Left hindlimb (tissue), 1 donor: ENCODE measurements around the gene TNNI2.

Experiments
- DNase-seq: peaks from one replicate; pipeline ENCODE4 v3.0.0-alpha.2; 2018

The TNNI2 gene

GRCh38 chr11:1822648-1823375 lies 16.0 kb upstream of the TNNI2 start:
- DNase-seq, result peak; percentile 12

DNA sequence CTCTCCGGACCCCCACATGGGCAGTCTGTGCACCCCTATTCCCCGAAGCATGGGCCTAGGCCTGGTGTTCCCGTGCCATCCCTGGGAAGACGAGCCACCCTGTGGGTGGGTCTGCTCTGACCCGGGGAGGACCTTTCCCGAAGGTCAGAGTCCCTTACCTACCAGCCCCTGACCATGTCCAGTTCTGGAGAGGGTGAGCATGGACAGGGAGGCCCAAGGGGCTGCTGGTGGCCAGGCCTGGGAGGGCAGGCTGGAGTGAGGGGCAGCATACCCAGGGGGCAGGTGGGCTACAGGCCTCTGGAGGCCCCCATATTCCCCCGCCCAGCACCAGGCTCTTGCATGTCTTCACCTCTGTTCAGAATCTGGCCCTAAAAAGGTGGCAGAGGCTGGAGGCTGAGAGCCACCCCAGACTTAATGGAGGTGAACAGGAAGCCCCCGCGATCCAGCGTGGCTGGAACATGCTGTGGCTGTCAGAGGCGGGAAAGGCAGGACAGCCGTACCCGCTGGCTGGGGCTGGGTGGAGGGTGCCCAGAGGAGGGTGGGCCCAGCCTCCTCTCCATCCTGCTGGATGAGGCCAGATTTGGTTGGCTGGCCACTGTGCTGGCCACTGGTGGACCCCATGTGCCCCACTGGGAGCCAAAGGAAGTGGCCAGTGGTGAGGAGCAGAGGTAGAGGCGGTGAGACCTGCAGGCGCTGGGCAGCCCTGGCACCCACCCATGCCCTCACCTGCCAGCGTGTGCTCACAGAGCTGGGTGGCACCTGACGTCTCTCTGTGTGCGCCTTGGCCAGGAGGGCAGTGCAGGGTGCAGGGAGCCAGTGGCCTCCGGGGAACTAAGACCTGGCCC lies 15.2 kb upstream of the TNNI2 start:
- DNase-seq, result peak; percentile 22

GRCh38 chr11:1824221-1825038 lies 14.4 kb upstream of the TNNI2 start:
- DNase-seq, result no peak

DNA sequence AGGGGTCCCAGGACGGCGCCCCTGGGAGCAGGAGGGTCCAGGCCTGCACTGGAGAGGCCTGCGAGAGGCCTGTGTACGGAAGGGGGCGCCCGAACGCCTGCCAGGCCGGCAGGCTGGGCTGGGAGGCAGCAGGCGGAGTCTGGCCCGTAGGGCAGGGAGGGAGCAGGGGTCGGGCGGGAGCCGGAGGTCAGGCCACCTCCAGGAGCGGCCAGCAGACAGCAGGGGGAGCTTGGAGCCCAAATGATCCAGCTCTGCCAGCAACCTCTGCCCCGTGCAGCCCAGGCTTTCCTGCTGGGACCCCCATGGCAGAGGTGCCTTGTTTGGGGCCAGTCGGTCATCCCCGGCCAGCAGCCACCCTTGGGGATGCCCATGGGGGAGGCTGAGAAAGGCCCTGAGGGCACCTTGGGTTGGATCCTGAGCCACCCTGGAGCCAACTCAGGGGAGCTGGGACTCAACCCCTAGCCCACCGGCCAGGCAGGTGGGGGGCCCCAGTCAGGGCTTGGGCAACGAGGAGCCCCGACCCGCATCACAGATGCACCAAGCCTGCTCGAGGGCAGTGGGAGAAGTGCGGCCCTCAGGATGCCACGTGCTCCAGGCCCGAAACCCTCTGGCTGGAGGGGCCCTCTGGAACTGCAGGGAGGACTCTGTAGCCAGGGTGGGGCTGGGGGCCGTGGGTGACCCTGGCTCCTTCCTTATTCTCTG lies 13.6 kb upstream of the TNNI2 start:
- peak; percentile 74 for DNase-seq

- DNase-seq, result peak; percentile 27
Measured at GRCh38 chr11:1825785-1826451, 12.9 kb upstream of the TNNI2 start.

DNA sequence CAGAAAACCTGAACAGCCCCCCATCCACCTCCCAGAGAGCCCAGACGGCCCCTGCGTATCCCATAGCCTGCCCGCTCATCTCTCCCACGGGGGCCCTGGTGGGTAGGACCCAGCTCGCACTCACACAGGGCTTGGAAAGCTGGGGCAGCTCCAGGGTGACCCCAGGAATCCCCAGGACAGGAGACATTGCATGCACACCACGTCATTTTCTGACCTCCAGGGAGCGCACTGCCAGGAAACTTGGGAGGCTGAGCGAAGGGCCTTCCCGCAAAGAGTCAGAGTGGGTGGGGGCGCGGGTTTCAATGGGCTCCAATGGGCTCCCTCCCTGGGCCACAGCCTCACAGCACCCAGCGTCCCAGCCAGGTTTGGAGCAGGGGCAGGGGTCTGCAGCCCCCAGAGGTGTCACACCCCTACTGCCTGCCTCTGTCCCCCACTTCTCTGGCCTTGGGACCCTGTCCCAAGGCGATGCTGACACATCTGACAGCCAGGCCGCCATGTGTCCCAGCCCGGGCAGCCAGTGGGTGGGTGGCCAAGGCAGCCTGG lies 12.2 kb upstream of the TNNI2 start:
- DNase-seq, result peak; percentile 82

- DNase-seq, result peak; percentile 93
Measured at GRCh38 chr11:1827095-1827813, 11.5 kb upstream of the TNNI2 start.

- peak; percentile 23 for DNase-seq
Measured at GRCh38 chr11:1827931-1828330, 10.8 kb upstream of the TNNI2 start.

- DNase-seq, result peak; percentile 26
Measured at GRCh38 chr11:1828542-1828941, 10.2 kb upstream of the TNNI2 start.

DNA sequence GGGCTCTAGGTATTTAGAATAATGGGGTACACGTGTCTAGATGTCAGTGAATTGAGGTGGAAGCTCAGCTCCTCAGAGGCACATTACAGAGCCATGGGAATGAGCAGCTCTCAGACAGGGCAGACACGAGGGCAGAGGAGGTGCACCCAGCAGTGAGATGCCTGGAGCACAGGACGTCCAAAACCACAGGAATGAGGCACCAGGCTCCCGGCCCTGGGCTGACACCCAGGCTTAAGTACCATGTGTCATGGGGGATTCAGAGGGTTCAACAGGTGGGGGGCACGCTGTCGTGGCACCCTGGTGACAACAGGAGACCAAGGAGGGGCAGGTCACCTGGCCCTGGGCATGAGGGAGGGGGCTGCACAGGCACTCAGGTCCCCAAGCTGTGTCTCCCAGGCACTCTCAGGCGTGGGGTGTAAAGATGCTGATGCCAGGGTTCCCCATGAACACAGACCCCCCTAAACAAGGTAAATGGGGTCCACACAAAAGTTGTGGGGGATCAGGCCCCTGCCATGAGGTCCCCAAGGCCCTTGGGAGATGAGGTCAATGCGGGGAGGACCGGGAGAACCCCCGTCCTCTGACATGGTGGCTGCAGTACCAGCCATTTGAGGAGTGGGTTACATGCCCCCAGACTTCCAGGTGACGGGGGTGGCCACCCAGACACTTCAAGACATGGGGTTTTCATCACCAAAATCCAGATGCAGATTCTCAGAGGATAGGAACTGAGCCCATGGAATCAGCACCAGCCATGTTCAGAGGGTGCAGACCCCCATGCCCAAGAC lies 9.6 kb upstream of the TNNI2 start:
- peak; percentile 49 for DNase-seq

GRCh38 chr11:1830004-1830321 lies 8.8 kb upstream of the TNNI2 start:
- no peak for DNase-seq

GRCh38 chr11:1830322-1831223 lies 8.2 kb upstream of the TNNI2 start:
- peak; percentile 76 for DNase-seq

DNA sequence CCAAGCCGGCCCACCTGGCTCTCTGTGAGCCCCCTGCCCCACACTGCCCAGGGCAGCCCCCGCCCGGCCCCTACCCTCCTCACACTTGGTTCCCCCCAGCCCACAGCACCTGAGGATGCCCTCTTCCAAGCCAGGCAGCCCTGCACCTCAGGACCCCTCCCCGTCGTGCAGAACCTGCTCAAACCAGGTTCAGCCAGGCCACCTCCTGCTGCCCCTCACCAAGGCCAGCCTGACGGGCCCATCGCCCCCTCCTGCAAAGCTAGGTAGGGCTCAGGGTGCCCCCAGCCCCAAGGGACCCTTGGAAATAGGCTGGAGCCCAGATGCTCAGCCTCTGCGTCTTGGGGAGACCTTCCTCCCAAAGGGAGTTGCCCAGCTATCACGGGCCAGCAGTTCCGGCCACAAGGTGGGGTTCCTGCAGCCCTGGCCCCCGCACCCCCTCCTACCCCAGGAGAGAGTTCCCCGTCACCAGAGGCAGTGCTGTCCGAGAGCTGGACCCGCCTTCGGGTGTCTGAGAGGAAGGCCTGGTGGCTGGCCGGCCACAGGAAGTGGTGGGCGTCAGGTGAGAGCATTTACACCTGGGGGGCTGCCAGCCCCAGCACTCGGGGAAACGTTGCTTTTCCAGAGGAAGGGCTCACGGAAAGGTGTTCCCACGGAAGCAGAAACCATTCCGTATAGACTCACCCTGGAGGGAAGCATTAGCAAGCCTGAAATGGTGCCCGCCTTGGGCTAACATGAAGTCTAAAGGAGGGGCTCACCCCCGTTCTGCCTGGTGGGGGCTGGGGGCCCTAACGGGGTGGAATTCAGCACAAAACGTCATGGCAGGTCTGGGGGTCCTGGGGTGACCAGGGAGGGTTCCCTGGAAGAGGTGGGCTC lies 7.2 kb upstream of the TNNI2 start:
- peak; percentile 32 for DNase-seq

DNA sequence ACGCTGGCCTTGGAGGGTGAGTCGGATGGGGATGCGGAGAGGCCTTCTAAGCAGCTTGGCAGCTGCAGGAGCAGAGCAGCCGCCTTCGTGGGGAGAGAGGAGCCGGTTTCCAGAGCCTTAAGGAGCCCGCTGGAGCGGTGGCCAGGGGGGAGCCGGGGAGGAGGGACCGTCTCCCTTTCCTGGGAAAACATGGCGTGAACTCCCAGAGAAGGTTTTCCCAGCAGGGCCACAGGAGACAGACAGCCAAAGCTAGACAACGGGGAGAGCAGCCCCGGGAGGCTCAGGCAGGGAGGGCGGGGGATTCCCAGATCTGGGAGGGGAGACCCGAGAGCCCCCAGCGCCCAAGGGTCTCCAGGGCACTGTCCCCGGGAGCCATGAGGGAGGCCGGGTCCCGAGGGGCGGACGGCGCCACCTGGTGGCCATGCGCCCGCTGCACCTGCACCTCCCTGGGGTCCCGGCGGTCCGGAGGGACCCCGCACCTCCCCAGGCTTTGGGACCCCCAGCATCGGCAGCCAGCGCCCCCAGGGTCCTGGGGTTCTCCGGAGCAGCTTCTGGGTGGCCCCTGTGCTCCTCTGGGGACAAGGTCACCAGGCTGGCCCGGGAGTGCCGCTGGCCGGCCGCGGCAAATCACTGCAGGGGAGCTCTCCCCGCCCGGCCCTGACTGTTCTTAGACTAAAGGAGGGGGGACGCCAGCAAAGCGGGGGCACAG lies 6.4 kb upstream of the TNNI2 start:
- DNase-seq, result peak; percentile 49

DNA sequence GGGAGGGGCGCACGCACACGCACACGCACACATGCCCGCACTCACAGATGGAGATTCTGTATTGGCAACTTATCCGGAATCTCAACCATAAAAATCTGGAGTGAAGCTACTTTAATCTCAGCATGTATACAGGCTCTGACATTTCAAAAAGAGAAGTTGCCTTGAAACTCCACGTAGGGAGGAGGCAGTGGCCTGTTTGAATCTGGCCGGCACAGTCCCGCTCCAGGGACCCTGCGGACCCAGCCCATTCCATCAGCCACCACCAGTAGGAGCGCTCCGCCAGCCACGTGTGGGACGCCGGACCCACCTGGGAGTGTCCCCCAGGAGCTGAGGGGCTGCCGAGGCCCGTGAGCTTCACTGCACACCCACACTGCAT lies 5.9 kb upstream of the TNNI2 start:
- DNase-seq, result peak; percentile 38

DNA sequence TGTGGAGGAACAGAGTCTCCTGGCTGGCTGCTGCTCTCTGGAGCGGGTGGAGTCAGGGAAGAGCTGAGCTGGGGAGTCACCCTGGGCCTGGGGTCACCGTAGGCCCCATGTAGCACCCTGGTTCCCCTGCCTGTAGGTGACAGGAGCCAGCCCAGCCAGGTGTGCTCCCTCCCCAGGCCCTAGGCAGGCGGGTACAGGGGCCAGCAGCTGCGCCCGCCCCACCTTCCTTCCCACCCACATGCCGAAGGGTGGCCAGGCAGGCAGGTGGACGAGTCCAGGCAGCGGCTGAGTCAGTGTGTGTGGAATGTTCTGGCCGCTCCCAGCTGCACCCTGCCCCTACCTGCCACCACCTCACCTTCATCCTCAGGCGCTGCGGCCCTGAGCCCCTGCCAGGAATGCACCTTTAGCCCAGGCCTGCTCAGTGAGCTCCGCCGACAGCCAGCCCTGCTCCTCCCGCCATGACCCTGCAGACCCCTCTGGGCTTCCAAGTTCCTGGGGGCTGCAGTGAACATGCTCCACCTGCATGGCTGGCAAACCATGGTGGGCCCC lies 4.6 kb upstream of the TNNI2 start:
- DNase-seq, result peak; percentile 30
